ENCODE data around the gene ALG2. TPM values are rescaled to one million over a fixed set of nuclear protein-coding genes. Genes with fewer than 3 reads are reported as not detected.

ALG2 gene
- total and polyA plus RNA-seq, 9 of the 15 experiments (the other 6 are each of a cell fraction or from before 2014, with no cell fraction given) = 4.9 to 41.9 (median 20.2) TPM

DNA sequence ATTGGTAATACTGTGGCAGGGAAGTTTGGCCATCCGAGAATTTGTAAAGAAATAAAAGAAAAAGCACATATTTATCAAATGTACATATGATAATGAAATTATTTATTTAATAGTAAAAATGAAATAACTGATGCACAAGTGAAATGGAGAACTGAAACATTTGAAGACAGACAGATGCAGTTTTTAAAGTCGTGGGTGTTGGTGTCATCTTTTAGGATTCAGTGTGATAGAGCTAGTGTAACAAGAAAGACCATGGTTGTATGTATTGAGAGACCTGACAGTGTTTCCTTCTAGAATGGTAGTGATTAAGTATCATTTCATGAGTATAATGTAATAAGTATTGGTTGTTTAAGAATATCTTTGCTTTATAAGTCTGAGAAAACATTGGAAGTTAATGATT is 2.7 kb upstream of the ALG2 start (continued):
- TF ChIP-seq PRPF4 (IDR thresholded peaks at IDR 0.05; ENCODE audit: insufficient read depth, low read depth, low read length, poor library complexity, severe bottlenecking) (no peak), ARID4B (CRISPR knock-in tag; IDR thresholded peaks at IDR 0.05) (no peak), NELFE (IDR thresholded peaks at IDR 0.05; ENCODE audit: insufficient read depth, insufficient read length) (no peak), NEUROD1 (IDR thresholded peaks at IDR 0.05; ENCODE audit: borderline replicate concordance, low read depth, low read length, partially characterized antibody) (no peak)
